Retinal pigment epithelial cell (primary cell): Measurements from ENCODE around the gene USP7.

Experiments used
- DNase-seq: peaks from one replicate; pipeline ENCODE4 v3.0.0-alpha.2; 2010; ENCODE audit warnings: low read depth
- H3K4me3 ChIP-seq: 2 replicates; pipeline ENCODE4 v1.5.1; 2011; ENCODE audit warnings: mild to moderate bottlenecking, low read length, control low read depth, moderate library complexity
- CTCF ChIP-seq: conservative IDR thresholded peaks from 2 replicates; pipeline ENCODE4 v1.5.1; 2011; ENCODE audit warnings: low read depth, low read length, control low read depth, inconsistent platforms

USP7 gene

GRCh38 chr16:8892101-8892575, 71.6 kb downstream of the USP7 start:
- H3K4me3 ChIP-seq = no peak overlapping the region
- TF ChIP-seq CTCF = no peak
- no peak for DNase-seq

- TF ChIP-seq CTCF = no peak
- DNase-seq = no peak
- no peak overlapping the region for H3K4me3 ChIP-seq
Observed at GRCh38 chr16:8890549-8890921, 73.2 kb downstream of the USP7 start.

- H3K4me3 ChIP-seq = no peak overlapping the region
- no peak for TF ChIP-seq CTCF
- no peak for DNase-seq
Observed at GRCh38 chr16:8889893-8890548, 73.7 kb downstream of the USP7 start.

GRCh38 chr16:8888951-8889892, 74.5 kb downstream of the USP7 start:
- no peak for DNase-seq
- H3K4me3 ChIP-seq = no peak overlapping the region
- no peak for TF ChIP-seq CTCF

GRCh38 chr16:8887952-8888560, 75.7 kb downstream of the USP7 start:
- TF ChIP-seq CTCF = no peak
- DNase-seq = no peak
- H3K4me3 ChIP-seq = no peak overlapping the region

GRCh38 chr16:8887431-8887765, 76.3 kb downstream of the USP7 start:
- no peak overlapping the region for H3K4me3 ChIP-seq
- no peak for DNase-seq
- TF ChIP-seq CTCF = no peak
